OCI-LY3 (cell line): Measurements from ENCODE around the gene OR2J1.
"Not testable (repeated sequence)": the region's sequence is repeated elsewhere in the genome, so short reads cannot be mapped to it uniquely, and the experiment has no call there.

Experiments used
- H2AFZ ChIP-seq: fragments of 200-600, 300-600 bp; shearing (Covaris generic); 2 replicates; pipeline ENCODE4 v1.6.0; 2014; ENCODE audit warnings: antibody characterized with exemption, low read depth, low read length
- H3K27ac ChIP-seq: fragments of 200-600, 300-600 bp; sonication (generic); 2 replicates; pipeline ENCODE4 v1.5.1; 2014; ENCODE audit warnings: mild to moderate bottlenecking, low read length, moderate library complexity, mixed read lengths
- H3K27me3 ChIP-seq: fragments of 200-600, 300-600 bp; sonication (generic); 2 replicates; pipeline ENCODE4 v1.6.1; 2014; ENCODE audit warnings: low read depth, low read length, mixed read lengths
- H3K36me3 ChIP-seq: fragments of 200-600, 300-600 bp; sonication (generic); replicated peaks from 2 replicates; pipeline ENCODE3; 2014; ENCODE audit warnings: low read depth, low read length, mixed read lengths
- H3K4me1 ChIP-seq: fragments of 300-600, 200-600 bp; sonication (generic); 2 replicates; pipeline ENCODE4 v1.6.1; 2014; ENCODE audit warnings: low read length, mixed read lengths
- H3K4me2 ChIP-seq: fragments of 200-600, 300-600 bp; sonication (generic); 2 replicates; pipeline ENCODE4 v1.6.1; 2014; ENCODE audit warnings: low read length, mixed read lengths
- H3K4me3 ChIP-seq: fragments of 300-600, 200-600 bp; sonication (generic); 2 replicates; pipeline ENCODE4 v1.5.1; 2014; ENCODE audit warnings: antibody characterized with exemption, mild to moderate bottlenecking, low read length, moderate library complexity
- H3K79me2 ChIP-seq: fragments of 300-600, 200-600 bp; shearing (Covaris generic); 2 replicates; pipeline ENCODE4 v1.6.1; 2014; ENCODE audit warnings: mild to moderate bottlenecking, low read length, mixed read lengths
- H3K9ac ChIP-seq: fragments of 300-600, 200-600 bp; shearing (Covaris generic); 2 replicates; pipeline ENCODE4 v1.6.0; 2014; ENCODE audit warnings: mild to moderate bottlenecking, low read length, moderate library complexity
- H3K9me3 ChIP-seq: fragments of 200-600, 300-600 bp; shearing (Covaris generic); 2 replicates; pipeline ENCODE4 v1.6.1; 2014; ENCODE audit warnings: low read length, mixed read lengths; ENCODE audit not compliant: insufficient read depth
- H4K20me1 ChIP-seq: fragments of 200-600, 300-600 bp; sonication (generic); 2 replicates; pipeline ENCODE4 v1.6.1; 2016; ENCODE audit warnings: low read length, mixed read lengths; ENCODE audit not compliant: insufficient read depth
- CTCF ChIP-seq: fragments of 200-600, 300-600 bp; sonication (generic); IDR thresholded peaks from 2 replicates; pipeline ENCODE4 v1.5.1; 2014; ENCODE audit warnings: antibody characterized with exemption, low read length, low read depth
- EZH2phosphoT487 ChIP-seq: fragments of 200-600 bp; shearing (Covaris generic); IDR thresholded peaks from 2 replicates; pipeline ENCODE4 v1.6.1; 2018; ENCODE audit warnings: antibody characterized with exemption, mixed run types, low read depth

OR2J1 gene

DNA sequence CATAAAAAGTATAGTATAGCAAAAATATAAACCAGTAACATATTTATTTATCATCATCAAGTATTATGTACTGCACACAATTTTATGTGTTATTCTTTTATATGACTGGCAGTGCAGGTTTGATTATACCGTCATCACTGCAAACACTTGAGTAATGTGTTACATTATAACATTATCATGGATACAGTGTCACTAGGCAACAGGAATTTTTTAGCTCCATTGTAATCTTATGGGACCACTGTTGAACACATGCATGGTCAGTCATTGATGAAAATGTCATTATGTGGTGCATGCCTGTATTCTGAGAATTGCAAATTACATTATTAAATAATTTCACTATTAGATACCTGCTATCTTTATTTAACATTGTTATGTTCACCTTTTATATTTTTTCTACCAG, 42.3 kb downstream of the OR2J1 start:
- peaks cover 3% of the 10 kb centered on the region; the same call in 1 of the 2 replicates for H3K9me3 ChIP-seq
- H3K79me2 ChIP-seq: no peaks in the 10 kb centered on the region
- no peak overlapping the region for H2AFZ ChIP-seq
- H3K4me1 ChIP-seq: no peaks in the 10 kb centered on the region
- H3K36me3 ChIP-seq: no peaks in the 10 kb centered on the region
- H3K9ac ChIP-seq: no peak overlapping the region
- H3K4me2 ChIP-seq: no peak overlapping the region
- H4K20me1 ChIP-seq: no peaks in the 10 kb centered on the region
- no peaks in the 10 kb centered on the region for H3K27me3 ChIP-seq
- H3K27ac ChIP-seq: no peak overlapping the region
- H3K4me3 ChIP-seq: no peak overlapping the region
- TF ChIP-seq EZH2phosphoT487: no peak

- Histone ChIP-seq H3K9ac (no peak overlapping the region), H3K36me3 (no peaks in the 10 kb centered on the region), H3K4me3 (no peak overlapping the region), H3K27me3 (no peaks in the 10 kb centered on the region), H2AFZ (no peak overlapping the region), H4K20me1 (no peaks in the 10 kb centered on the region), H3K27ac (no peak overlapping the region), H3K4me1 (no peaks in the 10 kb centered on the region), H3K4me2 (no peak overlapping the region), H3K9me3 (peaks cover 3% of the 10 kb centered on the region; the same call in 1 of the 2 replicates), H3K79me2 (no peaks in the 10 kb centered on the region)
- TF ChIP-seq CTCF (no peak), EZH2phosphoT487 (no peak)
Observed at GRCh38 chr6:29142309-29142708, 43.0 kb downstream of the OR2J1 start.

DNA sequence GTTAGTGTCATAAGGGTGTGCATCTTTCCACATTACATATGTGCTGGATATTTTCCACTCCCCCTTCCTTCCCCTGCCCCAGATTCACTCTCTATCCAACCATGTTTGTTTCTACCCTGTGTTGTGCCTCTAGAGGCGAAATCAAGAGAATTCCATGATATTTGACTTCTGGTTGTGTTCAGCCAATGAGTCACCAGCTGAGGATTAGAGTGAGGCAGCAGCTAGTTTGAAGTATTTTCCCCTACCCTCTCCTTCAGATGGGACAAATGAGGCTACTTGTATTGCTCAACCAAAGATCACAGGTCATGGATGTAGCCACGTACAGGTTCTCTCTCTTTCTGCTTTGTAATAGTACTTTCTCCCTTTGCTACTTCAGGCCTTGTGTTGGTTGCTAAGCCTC, 46.9 kb downstream of the OR2J1 start:
- Histone ChIP-seq H2AFZ (no peak overlapping the region), H3K36me3 (no peaks in the 10 kb centered on the region), H3K4me1 (no peaks in the 10 kb centered on the region), H3K79me2 (no peaks in the 10 kb centered on the region), H3K27me3 (no peaks in the 10 kb centered on the region), H3K4me2 (no peak overlapping the region), H3K9ac (no peak overlapping the region), H4K20me1 (no peaks in the 10 kb centered on the region), H3K9me3 (peaks cover 3% of the 10 kb centered on the region; the same call in 1 of the 2 replicates), H3K27ac (no peak overlapping the region), H3K4me3 (no peak overlapping the region)
- TF ChIP-seq EZH2phosphoT487: no peak
- TF ChIP-seq CTCF: no peak

- Histone ChIP-seq H3K4me3 (no peak overlapping the region), H3K9me3 (peaks cover 3% of the 10 kb centered on the region; the same call in 1 of the 2 replicates), H3K4me1 (no peaks in the 10 kb centered on the region), H3K79me2 (no peaks in the 10 kb centered on the region), H3K27me3 (no peaks in the 10 kb centered on the region), H4K20me1 (no peaks in the 10 kb centered on the region), H3K36me3 (no peaks in the 10 kb centered on the region), H3K9ac (no peak overlapping the region), H2AFZ (no peak overlapping the region), H3K4me2 (no peak overlapping the region), H3K27ac (no peak overlapping the region)
- no peak for TF ChIP-seq EZH2phosphoT487
Observed at GRCh38 chr6:29147074-29147473, 47.8 kb downstream of the OR2J1 start.

GRCh38 chr6:29149444-29149843, 50.2 kb downstream of the OR2J1 start:
- not testable (repeated sequence) for H3K27me3 ChIP-seq, H4K20me1 ChIP-seq, H3K27ac ChIP-seq, H3K9ac ChIP-seq, H2AFZ ChIP-seq, H3K4me2 ChIP-seq, H3K79me2 ChIP-seq, H3K36me3 ChIP-seq, H3K9me3 ChIP-seq, H3K4me1 ChIP-seq, H3K4me3 ChIP-seq
